Gastroesophageal sphincter (tissue), 3 donors: ENCODE measurements around the gene PTPRN2.

Experiments
- CTCF ChIP-seq, 4 experiments: fragments of 200-600 bp in 2 of 4; fragments of 450-650 bp in 2 of 4; sonication (generic) in 1 of 4; IDR thresholded peaks; one replicate each; pipeline ENCODE4 v1.5.1; 2017 to 2019; ENCODE audit warnings: antibody characterized with exemption in 4 of 4, mild to moderate bottlenecking in 2 of 4, moderate library complexity in 2 of 4
- POLR2A ChIP-seq, 2 donors: fragments of 450-650 bp; IDR thresholded peaks; one replicate each; pipeline ENCODE4 v1.6.1; 2017; ENCODE audit warnings: antibody characterized with exemption in 2 of 2, mild to moderate bottlenecking in 2 of 2, moderate library complexity in 1 of 2
- POLR2AphosphoS5 ChIP-seq: sonication (generic); formaldehyde crosslinking; IDR thresholded peaks from one replicate; pipeline ENCODE4 v1.6.1; 2017; ENCODE audit warnings: antibody characterized with exemption

- TF ChIP-seq CTCF (IDR thresholded peaks at IDR 0.05) (no peak), POLR2A (IDR thresholded peaks at IDR 0.05) (no peak), POLR2AphosphoS5 (no peak)
Observed at GRCh38 chr7:157792241-157793086, 795.2 kb downstream of the PTPRN2 start.
